Erythroblast (primary cell): ENCODE measurements around the gene TTC28.

Experiments
- GATA1 ChIP-seq: IDR thresholded peaks from 2 replicates; pipeline ENCODE4 v1.6.1; 2011; ENCODE audit warnings: low read depth, mild to moderate bottlenecking, control low read depth, low read length, moderate library complexity
- POLR2A ChIP-seq: IDR thresholded peaks from 2 replicates; pipeline ENCODE4 v1.6.1; 2011; ENCODE audit warnings: mild to moderate bottlenecking, low read length

GRCh38 chr22:28328756-28329155 is 350.9 kb downstream of the TTC28 start:
- no peak for TF ChIP-seq POLR2A
- no peak for TF ChIP-seq GATA1
